HG03442 (cell line): ENCODE measurements around the gene SPPL2C.

Experiments used
- ATAC-seq: cut with Tn5 transposase; IDR thresholded peaks from one replicate; pipeline ENCODE4 v1.9.1; 2021; ENCODE audit warnings: mild to moderate bottlenecking, moderate library complexity; ENCODE audit not compliant: unreplicated experiment

SPPL2C gene

DNA sequence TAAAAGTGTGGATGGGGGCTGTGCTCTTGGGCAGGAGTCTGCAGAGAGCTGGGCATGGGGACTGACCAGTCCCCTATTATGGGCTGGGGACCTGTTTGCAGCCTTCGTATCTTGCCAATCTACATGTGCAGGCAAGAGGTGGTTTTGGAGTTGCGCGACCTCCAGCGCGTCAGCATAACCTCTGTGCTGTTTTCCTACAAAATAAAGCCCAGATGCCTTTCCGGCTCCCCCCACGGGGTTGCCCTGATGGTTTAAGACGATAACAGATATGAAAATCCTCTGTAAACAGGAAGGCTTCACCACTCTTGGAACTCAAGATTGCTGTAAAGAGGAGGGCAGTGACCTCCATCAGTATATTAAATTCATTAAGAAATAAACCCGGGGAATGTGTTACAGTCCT lies 16.5 kb upstream of the SPPL2C start:
- no peak for ATAC-seq

DNA sequence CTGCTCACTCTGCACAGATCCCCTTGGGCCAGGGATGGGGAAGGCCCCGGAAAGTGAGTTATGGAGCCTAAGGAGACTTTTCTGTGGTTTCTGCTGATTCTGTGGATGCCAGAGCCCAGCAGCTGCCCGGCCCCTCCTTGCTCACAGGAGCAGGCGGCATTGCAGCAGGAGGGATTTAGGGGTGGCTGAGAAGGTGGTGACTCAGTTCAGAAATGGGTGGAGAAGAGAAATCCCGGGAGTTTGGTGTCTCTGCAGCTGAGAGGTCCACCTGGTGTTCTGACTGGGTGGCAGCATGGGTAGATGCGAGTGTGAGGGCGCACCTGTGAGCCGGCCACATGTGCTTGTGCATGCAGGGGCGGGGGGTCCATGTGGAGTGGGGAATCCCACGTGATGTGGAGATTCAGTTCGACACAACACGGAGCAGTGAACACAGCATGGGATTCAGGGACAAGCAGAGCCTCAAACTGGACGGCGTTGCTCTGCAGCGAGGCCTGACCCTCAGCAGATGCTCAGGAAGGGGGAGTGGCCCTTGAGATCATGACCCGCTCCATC lies 16.0 kb upstream of the SPPL2C start:
- no peak for ATAC-seq

DNA sequence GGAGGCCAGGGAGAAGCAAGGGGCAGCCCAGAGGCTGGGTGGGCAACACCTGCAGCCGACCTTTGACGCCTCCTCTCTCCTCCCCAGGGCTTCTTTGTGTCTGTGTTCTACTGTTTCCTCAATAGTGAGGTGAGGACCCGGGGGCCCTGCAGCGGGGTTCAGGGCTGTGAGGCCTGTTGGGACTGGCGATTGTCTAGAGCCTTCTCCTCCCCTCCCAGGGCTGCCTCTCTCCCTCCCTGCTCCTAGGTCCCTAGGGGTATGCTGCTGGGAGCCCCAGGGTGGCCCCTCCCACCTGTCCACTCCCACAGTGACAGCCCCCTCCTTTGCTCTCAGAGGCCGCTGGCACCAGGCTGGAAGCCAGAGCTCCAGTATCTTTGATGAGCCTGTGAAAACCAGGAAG lies 10.8 kb upstream of the SPPL2C start:
- no peak for ATAC-seq

DNA sequence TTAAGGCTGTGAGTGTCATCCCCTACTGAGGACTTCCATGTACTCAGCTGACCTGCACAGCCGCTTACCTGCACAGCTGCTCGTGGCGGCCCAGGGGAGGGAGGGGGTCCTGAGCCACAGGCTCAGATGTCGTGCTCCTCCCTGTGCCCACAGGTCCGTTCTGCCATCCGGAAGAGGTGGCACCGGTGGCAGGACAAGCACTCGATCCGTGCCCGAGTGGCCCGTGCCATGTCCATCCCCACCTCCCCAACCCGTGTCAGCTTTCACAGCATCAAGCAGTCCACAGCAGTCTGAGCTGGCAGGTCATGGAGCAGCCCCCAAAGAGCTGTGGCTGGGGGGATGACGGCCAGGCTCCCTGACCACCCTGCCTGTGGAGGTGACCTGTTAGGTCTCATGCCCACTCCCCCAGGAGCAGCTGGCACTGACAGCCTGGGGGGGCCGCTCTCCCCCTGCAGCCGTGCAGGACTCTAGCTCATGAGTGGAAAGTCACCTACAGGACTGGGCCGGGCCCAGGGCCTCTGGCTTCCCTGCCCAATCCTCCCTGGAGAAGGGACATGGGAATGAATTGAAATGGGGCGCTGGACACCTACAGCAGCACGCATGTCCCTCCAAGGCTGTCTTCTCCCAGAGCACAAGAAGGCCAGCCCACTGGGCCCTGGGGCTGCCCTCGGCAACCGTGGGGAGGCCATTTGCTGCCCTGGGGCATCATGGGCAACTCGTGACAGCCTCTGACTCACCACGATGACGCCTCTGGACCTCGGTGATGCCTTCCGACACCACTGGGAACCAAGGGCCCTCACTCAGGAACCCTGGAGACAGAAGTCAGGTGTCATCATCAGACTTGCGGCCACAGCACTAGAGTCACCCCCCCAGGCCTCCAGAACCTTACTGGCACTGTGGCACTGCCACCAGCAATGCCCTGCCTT lies 9.9 kb upstream of the SPPL2C start:
- no peak for ATAC-seq

DNA sequence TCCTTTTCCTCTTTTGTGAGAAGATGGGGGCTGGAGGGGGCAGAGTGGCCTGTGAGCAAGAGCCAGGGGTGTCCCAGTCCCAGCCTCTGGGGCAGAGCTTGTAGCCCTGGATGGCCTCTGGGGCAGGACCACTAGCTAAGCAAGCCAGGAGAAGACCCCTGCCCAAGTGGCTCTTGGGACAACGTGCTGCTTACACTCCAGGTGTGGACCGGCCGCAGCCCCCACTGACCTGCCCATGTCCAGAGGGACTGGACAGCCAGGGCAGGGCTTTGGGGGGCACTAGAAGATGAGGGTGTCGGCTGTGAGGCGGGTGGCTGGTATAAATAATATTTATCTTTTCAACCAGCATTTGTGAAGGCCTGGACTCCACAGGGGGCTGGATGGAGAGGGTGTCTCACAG lies 9.2 kb upstream of the SPPL2C start:
- no peak for ATAC-seq

DNA sequence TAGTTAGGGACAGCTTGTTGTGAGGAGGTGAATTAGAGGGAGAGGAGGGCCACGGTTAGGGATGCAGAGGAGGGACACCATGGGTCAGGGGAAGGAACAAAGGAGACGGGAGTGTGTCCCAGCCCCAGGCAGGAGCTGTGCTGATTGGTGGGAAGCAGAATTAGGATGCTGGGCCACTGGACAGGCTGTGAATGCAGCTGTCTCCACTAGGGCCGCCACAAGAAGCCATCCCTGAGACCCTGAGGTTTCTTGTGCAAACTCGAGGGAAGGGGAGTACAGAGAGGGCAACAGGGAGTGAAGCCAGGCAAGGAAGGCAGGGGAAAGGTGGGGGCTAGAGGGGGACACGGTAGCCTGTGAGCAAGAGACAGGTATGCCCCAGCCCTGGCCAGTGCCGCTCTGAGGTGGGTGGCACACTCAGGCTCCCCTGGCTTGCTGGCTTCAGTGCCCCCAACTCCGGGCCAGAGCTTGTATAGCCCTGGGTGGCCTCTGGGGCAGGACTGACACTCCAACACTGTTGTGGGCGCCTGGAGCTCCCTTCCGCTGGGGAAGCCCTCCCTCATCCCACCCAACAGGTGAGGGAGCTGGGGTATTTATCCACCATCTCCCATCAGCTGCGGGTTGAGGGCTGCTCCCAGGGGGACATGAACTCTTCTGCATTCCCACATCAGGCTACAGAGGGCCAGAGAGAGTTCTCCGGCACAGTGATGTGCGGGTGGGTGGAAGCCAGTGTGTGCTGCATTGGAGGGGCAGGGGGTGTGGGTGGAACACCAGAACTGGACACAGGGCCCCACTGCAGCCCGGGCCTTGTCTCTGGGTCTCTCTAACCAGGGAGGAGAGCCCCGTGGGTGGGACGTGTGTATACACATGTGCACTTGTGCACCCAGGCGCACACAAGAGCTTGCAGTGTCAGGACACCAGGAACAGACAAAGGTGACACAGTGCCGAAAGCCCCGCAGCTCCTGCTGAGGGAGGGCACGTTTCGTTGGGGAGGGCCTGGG lies 8.3 kb upstream of the SPPL2C start:
- ATAC-seq: no peak

DNA sequence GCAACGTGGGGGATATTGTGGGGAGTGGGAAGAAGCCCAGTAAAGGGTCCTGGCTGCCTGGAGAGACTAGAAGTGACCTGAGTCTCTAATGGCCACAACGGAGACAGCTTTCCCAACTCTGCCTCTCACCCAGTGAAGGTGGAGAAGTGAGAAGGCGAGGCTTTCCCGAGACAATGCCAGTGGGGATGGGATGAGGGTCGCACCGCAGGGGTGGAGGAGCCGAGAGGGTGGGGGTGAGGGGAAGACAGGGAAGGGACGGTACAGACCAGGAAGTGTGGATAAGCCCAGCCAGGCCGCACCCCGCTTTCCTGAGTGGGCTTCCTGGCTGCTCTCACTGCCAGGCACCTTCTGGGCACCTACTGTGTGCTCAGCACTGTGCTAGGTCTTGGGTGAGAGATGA lies 7.5 kb upstream of the SPPL2C start:
- no peak for ATAC-seq

DNA sequence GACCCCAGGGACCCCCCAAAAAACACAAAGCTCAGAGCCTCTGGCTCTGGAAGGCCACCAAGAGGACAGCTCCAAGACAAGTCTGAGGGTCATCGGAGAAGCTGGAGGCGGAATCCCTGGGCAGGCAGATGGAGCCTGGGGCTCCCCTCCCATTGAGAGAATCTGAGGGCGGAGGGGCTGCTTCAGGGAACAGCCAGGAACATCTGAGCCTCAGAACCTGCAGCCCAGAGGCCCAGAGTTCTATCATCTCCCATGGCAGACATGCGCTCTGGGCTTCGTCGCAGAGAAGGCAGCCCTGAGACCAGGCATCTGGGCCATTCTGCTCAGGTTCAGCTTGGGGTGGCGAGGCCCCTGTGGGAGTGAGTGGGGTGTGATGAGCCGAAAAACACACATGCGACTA lies 7.1 kb upstream of the SPPL2C start:
- ATAC-seq: no peak

DNA sequence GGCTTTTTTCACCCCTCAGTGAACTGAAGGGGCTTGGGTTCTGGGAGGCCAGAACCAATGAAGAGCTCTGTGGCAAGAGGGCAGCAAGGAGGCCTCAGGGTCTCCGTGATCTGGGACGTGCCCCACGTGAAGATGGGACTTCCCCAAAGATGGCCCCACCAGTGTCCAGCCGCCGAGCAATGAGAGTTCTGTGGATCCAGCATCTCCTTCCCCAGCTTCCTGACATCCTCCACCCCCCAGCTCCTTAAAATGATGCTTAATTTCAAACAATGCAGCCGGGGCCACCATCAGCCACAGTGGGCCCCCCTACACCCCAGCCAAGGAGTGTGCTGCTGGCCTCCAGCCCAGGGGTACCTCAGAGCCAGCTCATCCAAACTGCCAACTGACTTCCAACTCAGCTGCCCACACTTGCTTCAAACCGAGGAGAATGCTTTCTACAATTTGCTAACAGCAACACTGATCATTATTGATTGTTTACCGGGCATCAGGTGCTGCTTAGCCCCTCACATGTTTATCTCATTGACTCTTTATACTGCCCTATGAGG lies 5.9 kb upstream of the SPPL2C start:
- ATAC-seq: no peak

DNA sequence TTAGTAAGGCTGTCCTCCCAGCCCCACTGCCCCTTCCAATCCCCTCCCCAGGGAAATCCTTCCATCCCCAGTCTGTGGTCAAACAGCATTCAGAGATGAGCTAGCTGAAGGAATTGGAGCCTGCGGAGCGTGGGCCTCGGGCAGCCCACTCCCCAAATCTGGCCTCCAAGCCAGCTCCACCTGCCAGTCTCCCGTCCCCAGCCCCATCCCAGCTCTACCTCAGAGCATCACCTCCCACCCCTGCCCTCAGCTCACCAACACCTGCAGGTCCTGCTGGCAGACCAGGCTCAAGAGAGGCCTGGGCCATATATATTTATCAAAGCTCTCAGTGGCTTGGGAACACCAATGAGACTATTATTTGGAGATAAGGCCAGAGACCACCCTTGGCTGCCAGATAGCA lies 5.2 kb upstream of the SPPL2C start:
- no peak for ATAC-seq

DNA sequence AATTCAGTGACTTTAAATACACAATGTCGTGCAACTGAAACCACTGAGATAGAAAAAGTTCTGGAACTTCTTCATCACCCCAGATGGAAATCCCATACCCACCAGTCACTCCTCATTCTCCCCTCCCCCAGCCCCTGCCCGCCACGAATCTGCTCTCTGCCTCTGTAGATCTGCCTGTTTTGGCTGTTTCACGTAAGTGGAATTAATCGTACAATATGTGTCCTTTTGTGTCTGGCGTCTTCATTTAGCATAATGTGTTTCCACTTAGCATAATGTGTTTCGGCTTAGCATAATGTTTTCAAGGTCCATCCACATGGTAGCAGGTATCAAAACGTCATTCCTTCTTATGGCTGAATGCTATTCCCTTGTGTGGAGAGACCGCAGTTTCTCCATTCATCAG lies 3.5 kb upstream of the SPPL2C start:
- no peak for ATAC-seq

DNA sequence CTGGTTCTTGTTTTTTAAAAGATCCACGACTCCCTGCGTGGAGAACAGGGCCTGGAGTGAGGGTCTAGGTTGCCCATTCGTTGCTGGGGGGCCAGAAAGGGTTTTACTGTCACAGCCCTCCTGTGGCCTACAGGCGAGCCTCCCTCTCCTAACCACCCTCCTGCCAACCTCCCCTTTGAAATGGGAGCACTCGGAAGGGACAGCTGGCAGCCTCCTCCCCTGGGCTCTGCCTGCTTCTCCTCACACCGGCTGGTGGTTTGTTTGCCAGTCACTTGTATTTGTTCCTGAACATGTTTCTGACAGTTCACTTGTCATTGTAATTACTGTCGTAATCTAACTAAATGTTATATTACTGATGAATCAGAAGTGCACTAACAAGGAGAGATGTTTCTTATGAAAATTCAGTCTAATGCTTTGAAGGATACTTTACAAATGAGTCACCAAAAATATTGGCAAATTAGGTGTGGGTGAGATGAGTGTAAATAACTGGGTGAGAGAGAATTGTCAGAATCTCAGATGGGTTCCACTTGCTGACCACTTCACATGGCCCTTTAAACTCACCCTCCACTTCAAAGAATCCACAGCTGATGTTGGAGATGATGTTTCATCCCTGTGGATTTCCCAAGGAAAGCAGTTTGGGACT lies 2.7 kb upstream of the SPPL2C start:
- ATAC-seq: no peak

DNA sequence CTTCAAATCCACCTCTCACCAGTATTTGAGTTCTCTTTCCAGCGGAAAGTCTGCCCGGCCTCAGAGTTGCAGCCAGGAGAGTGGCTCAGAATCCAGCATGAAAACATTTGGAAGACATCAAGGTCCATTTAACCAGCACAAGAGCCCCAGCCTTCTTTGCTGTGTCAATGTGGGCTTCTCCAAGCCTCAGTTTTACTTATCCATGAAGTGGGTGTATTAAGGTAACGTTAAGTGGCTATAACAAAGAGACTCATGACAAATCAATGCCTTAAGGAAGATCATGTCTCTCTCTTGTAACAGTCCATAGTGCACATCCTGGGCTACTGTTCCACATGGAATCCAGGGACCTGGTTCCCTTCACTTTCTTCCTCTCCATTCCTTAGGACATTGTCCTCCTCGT lies 959 bp upstream of the SPPL2C start:
- no peak for ATAC-seq

DNA sequence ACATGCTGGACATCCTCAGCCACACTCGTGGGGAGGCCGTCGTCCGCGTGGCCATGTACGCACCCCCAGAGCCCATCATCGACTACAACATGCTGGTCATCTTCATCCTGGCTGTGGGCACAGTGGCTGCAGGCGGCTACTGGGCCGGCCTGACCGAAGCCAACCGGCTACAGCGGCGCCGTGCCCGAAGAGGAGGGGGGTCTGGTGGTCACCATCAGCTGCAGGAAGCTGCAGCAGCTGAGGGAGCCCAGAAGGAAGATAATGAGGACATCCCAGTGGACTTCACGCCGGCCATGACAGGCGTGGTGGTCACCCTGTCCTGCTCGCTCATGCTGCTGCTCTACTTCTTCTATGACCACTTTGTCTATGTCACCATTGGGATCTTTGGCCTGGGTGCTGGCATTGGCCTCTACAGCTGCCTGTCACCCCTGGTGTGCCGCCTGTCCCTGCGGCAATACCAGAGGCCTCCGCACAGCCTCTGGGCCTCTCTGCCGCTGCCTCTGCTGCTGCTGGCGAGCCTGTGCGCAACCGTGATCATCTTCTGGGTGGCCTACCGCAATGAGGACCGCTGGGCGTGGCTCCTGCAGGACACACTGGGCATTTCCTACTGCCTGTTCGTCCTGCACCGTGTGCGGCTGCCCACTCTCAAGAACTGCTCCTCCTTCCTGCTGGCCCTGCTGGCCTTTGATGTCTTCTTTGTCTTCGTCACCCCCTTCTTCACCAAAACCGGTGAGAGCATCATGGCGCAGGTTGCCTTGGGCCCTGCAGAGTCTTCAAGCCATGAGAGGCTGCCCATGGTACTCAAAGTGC lies 900 bp downstream of the SPPL2C start:
- ATAC-seq: no peak

DNA sequence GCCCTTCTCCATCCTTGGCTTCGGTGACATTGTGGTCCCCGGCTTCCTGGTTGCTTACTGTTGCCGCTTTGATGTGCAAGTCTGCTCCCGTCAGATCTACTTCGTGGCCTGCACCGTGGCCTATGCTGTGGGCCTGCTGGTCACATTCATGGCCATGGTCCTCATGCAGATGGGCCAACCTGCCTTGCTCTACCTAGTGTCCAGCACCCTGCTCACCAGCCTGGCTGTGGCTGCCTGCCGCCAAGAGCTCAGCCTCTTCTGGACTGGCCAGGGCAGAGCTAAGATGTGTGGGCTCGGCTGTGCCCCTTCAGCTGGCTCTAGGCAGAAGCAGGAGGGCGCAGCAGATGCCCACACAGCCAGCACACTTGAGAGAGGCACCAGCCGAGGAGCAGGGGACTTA lies 1.5 kb downstream of the SPPL2C start:
- no peak for ATAC-seq

DNA sequence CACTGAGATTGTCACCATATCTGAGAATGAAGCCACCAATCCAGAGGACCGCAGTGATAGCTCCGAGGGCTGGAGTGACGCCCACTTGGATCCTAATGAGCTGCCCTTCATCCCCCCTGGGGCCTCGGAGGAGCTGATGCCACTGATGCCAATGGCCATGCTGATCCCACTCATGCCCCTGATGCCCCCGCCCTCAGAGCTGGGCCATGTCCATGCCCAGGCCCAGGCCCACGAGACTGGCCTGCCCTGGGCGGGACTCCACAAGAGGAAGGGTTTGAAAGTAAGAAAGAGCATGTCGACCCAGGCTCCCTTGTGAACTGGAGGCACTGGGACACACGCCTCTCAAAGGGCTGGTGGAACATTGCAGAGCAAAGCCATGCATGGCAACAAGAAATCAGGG lies 2.0 kb downstream of the SPPL2C start:
- no peak for ATAC-seq

DNA sequence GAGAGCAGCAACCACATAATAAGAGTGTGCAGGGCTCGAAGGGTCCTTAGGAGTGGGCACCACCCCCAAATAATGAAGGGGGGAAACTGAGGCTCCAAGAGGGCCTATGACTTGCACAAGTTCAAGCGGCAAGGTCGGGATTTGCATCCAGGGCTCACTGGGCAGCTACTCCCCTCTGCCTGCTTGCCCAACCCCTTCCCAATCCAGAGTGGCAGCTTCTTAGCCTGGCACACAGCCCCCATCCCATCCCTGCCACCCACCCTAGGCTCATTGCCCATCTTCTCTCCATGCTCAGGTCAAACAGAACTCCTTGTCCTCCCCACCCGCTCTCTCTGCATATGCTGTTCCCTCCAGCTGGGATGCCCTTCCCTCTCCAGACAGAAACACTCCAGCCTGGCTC lies 2.4 kb downstream of the SPPL2C start:
- no peak for ATAC-seq

DNA sequence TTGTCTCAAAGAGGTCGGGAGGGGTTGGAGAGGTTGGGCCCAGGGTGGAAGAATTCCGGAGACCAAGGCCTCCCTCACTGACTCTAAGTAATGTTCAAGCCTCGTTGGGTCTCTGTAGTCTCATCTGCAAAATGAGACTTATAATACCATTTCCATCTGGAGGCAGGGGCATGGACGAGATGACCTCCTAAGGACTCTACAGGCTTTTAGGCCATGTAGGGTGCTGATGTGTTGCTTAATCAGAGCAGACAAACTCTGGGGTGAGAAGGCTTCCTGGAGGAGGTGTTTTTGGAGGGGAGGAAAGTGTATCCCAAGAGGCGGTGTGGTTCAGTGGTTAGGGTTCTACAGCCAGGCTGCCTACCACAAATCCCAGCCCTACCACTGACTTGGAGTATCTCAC lies 3.1 kb downstream of the SPPL2C start:
- no peak for ATAC-seq

DNA sequence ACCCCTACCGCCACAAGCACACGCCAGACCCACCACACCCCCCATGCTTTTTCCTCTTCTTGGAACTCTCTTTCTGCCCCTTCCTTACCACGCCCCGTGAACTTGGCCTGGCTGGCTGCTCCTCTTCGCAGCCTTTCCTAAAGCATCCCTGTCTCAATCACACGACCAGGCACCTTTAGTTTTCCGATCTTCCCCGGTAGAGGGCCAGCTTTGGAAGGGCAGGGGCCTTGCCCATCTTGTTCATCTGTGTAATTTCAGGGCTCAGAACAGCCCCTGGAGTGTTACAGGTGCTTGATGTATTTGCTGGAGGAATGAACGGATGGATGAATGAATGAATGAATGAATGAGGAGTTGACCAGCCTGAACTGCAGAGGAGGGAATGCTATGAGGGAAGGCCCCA lies 3.7 kb downstream of the SPPL2C start:
- ATAC-seq: no peak
